Measurements from ENCODE around the gene ATRNL1. TPM values are rescaled to one million over a fixed set of nuclear protein-coding genes. Genes with fewer than 3 reads are reported as not detected.
"Not testable (repeated sequence)": the region's sequence is repeated elsewhere in the genome, so short reads cannot be mapped to it uniquely, and the experiment has no call there.

The ATRNL1 gene
- total RNA-seq, 1 donor from 2014 or later, result 0.93 TPM

DNA sequence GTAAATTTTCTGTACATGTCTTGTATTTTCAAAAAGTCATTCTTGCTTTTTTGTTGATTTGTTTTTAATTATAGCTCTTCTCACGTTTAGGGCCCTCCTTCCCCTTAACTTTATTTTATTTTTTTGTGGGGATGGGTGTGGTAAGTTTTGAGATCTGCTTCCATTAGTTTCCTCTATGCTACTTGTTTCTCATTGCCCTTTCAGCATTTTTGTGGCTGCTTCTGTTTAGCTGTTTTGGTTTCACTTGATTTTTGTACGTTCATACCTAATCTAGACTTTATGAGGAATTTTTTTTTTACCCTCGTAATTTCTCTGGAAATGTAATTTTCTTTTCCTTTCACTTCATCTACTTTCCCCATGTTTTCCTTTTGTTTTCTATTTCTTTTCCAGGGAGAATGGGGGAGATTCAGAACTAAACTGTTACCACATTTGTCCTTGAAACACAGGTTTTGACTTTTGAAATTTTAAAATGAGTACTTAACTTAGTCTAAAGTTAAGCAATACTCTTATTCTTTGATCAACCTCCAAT lies 80.8 kb downstream of the ATRNL1 start:
- Histone ChIP-seq H3K27ac (no peak overlapping the region), H3K36me3 (no peaks in the 10 kb centered on the region), H3K4me1 (no peaks in the 10 kb centered on the region), H3K27me3 (no peaks in the 10 kb centered on the region), H3K4me3 (no peak overlapping the region), H3K9me3 (no peaks in the 10 kb centered on the region)
- ATAC-seq (no peak), DNase-seq (no peak)
- intact Hi-C loops (cut with DNase I), result no loop called here
- TF ChIP-seq, protein P1, sequence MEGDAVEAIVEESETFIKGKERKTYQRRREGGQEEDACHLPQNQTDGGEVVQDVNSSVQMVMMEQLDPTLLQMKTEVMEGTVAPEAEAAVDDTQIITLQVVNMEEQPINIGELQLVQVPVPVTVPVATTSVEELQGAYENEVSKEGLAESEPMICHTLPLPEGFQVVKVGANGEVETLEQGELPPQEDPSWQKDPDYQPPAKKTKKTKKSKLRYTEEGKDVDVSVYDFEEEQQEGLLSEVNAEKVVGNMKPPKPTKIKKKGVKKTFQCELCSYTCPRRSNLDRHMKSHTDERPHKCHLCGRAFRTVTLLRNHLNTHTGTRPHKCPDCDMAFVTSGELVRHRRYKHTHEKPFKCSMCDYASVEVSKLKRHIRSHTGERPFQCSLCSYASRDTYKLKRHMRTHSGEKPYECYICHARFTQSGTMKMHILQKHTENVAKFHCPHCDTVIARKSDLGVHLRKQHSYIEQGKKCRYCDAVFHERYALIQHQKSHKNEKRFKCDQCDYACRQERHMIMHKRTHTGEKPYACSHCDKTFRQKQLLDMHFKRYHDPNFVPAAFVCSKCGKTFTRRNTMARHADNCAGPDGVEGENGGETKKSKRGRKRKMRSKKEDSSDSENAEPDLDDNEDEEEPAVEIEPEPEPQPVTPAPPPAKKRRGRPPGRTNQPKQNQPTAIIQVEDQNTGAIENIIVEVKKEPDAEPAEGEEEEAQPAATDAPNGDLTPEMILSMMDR (IDR thresholded peaks at IDR 0.05), result no peak

DNA sequence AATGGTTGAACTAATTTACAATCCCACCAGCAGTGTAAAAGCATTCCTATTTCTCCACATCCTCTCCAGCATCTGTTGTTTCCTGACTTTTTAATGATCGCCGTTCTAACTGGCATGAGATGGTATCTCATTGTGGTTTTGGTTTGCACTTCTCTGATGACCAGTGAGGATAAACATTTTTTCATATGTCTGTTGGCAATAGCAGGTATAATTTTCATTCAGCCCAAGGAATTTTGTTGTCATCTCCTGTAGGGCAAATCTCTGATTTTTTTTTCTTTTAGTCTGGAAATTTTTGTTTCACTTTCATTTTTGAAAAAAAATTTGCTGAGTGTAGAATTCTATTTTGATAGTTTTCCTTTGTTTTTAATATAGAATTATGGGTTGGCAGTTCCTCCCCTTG lies 114.1 kb downstream of the ATRNL1 start:
- DNase-seq; ATAC-seq; H3K4me1 ChIP-seq; H3K27ac ChIP-seq; H3K36me3 ChIP-seq; H3K9me3 ChIP-seq; H3K4me3 ChIP-seq; intact Hi-C loops (cut with DNase I); H3K27me3 ChIP-seq: not testable (repeated sequence)

DNA sequence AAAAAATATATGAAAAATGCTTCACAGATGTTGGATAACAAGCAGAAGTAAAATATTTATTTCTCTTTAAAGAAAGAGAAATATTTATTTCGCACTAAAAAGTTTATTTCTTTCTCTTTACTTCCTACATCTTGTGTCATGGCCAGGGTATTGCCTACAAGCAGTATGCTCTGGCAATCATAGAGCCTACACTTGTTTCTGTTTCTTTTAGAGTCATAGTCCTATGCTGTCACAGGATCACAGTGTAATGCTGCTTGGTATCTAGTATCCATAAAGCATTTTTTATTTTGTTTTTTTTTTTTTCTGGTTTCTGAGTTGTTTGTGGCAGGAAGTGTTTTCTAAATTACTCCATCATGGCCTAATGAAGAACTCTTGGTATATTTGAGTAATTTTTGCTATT lies 116.0 kb downstream of the ATRNL1 start:
- ATAC-seq, result no peak
- intact Hi-C loops (cut with DNase I), result no loop called here
- no peak for DNase-seq
- Histone ChIP-seq H3K36me3 (no peaks in the 10 kb centered on the region), H3K27ac (no peak overlapping the region), H3K4me3 (no peak overlapping the region), H3K27me3 (no peaks in the 10 kb centered on the region), H3K4me1 (no peaks in the 10 kb centered on the region), H3K9me3 (no peaks in the 10 kb centered on the region)
- TF ChIP-seq, protein P1 (IDR thresholded peaks at IDR 0.05), result no peak

DNA sequence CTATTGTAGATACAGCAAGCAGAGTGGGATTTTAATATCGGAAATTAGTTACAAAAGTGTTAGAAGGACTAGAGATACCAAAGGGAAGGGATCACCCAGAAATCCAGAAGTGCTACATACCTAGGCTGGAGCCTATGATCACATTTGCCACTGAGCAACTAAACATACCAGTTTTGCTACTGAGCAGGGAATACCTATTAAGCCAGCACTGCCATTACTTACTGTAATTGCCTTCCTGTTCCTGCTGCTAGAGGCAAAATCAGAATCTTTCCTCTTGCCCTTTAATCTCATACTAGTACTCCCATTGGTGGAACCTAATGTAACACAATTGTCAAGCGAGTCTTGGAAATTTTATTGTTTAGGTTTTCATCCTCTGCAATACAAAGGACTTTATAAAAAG lies 121.7 kb downstream of the ATRNL1 start:
- DNase-seq, result no peak
- no peaks in the 10 kb centered on the region for H3K4me1 ChIP-seq
- no peak for ATAC-seq
- no peaks in the 10 kb centered on the region for H3K27me3 ChIP-seq
- H3K9me3 ChIP-seq, result no peaks in the 10 kb centered on the region
- no peaks in the 10 kb centered on the region for H3K36me3 ChIP-seq
- H3K4me3 ChIP-seq, result no peak overlapping the region
- TF ChIP-seq, protein P1 (IDR thresholded peaks at IDR 0.05), result no peak
- intact Hi-C loops (cut with DNase I), result no loop called here
- no peak overlapping the region for H3K27ac ChIP-seq

DNA sequence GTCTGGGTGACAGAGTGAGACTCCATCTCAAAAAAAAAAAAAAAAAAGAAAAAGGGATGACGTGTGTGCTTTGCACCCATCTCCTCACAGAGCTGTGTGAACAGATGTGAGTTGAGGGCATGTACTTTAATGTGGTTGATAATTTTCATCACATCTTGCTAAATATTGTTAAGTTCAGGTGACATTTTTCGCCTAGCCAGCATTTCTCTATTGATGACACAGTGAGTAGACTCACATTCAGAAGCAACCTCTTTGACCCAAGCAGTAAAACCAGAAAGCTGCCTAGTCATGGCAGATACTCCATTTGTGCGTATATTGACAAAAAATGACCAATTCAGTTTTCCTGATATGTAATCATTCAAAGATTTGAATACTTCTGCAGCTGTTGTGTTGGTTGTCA lies 126.0 kb downstream of the ATRNL1 start:
- ATAC-seq (no peak), DNase-seq (no peak)
- Histone ChIP-seq H3K27ac (no peak overlapping the region), H3K27me3 (no peaks in the 10 kb centered on the region), H3K9me3 (no peaks in the 10 kb centered on the region), H3K4me3 (no peak overlapping the region), H3K4me1 (no peaks in the 10 kb centered on the region), H3K36me3 (no peaks in the 10 kb centered on the region)
- TF ChIP-seq, protein P1 (IDR thresholded peaks at IDR 0.05), result no peak
- intact Hi-C loops (cut with DNase I), result no loop called here

DNA sequence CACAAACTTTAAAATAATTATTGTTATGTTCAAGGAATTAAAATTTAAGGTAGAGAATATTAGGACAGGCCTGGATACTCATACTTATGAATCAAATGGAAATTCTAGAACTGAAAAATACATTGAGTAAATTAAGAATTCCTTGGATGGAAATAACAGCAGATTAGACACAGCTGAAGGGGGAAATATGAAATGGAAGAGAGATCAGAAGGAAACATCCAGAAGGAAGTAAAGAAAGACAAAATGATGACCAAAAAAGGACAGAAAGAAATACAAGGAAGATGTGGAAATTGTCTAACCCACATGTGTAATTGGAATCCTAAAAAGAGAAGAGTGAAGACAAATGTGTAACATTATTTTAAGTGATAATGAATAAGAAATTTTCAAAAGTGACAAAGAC lies 128.9 kb downstream of the ATRNL1 start:
- H3K9me3 ChIP-seq, result no peaks in the 10 kb centered on the region
- no peak overlapping the region for H3K4me3 ChIP-seq
- H3K27me3 ChIP-seq, result no peaks in the 10 kb centered on the region
- TF ChIP-seq, protein P1 (IDR thresholded peaks at IDR 0.05), result no peak
- no peaks in the 10 kb centered on the region for H3K36me3 ChIP-seq
- ATAC-seq (no peak), DNase-seq (no peak)
- H3K4me1 ChIP-seq, result no peaks in the 10 kb centered on the region
- intact Hi-C loops (cut with DNase I), result no loop called here
- H3K27ac ChIP-seq, result no peak overlapping the region
